Measurements from ENCODE around the gene FBF1.

The FBF1 gene

DNA sequence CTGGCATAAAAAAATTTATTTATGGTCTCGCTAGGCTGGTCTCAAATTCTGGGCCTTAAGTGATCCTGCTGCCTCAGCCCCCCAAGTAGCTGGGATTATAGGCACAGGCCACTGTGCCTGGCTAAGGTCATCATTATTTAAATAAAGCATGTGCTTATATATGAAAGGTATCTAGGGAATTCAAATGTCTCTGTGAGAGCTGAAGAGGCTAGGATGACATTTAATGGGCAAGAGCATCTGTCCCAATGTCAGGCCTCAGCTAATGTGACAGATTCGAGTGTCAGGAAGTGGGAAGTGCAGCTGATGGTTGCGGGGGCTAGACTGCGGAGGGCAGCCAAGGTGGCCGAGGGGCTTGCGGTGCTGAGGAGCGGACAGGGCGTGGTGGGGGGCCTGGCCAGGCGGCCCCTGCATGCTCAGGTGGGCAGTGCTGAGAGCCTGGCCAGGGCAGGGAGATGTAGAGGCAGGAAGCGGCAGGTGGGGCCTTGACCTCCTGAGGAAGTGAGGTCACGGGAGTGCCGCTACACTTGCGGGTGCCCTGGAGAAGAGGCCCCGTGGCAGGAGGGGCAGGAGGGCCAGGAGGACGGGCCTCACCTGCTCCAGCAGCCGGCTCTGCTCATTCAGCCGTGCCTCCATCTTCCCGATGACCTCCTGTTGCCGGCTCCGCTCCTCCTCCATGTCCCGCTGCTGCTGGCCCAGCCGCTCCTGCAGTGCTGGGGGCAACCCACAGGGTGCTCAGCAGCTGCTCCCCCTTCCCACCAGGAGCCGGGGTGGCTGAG lies 23.5 kb downstream of the FBF1 start:
- DNase-seq (ENCODE audit: low read depth in 2 of 2): no peak

DNA sequence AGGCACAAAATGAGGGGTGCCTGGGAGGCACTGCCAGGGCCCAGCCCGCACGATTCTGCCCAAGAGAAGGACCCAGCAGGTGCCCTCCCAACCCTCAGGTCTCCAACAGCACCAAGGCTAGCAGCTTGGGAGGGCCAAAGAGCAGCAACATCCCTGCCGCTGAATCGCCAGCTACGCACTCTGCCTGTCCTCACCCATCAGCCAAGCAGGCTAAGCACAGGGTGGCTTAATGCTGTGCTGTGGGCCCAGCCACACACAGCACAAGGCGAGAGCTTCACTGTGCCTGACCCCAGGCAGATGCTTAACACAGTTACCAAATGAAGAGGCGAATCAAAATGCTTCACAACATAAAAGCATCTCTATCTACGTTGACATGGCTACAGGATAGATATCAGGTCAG lies 25.6 kb downstream of the FBF1 start:
- no peak for DNase-seq (ENCODE audit: low read depth in 2 of 2)

DNA sequence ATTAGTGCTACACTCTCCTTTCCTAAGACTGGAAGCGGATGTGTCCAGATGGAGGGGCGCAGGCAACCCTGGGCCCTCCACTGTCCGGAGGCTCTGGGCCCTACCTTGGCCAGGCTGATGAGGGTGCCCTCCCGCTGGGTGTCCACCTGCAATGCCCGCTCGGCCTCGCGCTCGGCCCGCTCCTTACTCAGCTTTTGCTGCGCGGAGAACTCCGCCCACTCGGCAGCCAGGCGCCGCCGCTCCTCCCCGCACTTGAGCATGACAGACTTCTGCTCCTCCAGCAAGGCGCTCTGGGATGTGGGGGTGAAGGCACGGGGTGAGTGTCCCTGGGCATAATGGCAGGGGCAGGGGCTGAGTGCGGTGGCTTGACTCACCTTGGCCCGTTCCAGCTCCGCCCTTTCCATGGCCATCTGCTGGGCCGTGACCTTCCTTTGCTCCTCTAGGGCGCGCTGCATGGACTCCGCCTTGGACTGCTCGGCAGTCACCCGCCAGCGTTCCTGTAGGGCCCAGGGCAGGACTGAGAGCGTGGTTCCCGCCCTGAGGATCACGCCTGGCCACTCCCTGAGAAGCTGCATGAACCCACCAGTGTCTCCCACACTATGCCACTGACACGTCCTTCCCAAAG lies 26.1 kb downstream of the FBF1 start:
- DNase-seq (ENCODE audit: low read depth in 2 of 2): no peak

DNA sequence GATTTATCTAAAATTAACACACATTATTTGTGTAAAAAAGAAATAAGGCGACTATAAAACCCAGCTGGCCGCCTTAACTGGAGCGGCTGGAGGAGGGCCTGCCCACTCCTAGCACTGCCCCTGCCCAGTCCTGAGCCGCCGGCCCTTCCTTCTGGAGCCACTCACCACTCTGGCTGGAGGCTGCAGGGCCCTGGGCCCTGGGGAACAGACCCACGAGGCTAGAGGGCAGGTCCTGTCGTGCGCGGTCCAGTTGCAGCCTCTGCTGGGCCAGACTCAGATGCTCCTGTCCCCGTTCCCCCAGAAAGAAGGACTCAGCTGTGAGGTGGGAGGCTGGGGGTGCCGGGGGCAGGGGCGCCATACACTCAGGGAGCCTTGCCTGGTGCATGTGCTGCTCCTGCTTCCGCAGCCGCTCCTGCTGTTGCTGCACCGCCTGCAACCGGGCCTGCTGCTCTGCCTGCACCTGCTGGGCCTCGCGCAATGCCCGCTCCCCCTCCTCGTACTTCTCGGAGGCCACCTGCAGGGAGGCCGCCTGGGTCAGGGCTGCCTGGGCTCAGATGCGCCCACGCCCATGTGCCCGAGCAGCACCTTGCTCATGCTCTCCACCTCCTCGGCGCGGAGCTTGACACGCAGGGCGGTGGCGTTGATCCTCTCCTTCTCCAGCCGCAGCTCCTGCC lies 27.2 kb downstream of the FBF1 start:
- DNase-seq (ENCODE audit: low read depth in 2 of 2): no peak

DNA sequence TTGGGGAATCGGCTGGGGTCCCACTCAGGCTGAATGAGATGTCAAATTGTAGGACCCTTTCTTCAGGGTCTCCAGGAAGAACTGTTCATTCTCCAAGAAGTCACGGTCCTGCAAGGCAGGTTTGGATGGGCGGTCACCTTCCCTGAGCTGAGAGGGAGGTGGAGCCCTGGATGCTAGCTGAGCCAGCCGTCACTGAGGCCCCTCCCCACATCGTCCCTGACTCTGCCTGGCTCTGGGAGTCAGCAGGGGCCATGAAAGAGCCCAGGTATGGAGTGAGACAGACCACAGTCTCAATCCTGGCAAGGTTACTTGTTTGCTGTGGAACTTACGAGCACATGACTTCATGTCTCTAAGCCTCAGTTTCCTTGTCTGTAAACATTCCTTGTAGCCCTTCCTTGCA lies 30.1 kb downstream of the FBF1 start:
- no peak for DNase-seq (ENCODE audit: low read depth in 2 of 2)

DNA sequence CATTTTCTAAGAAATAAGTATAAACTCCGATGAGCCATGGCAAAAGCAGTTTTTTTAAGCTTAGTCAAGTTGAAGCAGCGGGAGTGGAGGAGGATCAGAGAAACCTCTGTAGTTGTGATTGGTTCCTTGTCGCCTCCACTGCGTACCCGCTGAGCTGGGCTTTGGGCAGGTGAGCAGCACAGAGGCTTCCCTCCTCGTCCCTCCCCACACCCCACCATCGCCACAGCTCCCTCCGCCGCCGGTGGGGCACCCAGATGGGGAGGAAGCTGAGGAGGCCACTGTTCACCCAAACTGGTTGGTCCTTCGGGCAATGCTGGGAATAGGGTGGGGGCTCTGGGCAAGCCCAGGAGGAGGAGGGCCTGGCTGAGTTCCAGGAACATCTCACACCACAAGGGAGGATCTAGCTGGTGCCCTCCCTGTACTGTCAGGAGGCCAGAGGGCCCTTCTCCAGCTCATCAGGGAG lies 31.0 kb downstream of the FBF1 start:
- DNase-seq (ENCODE audit: low read depth in 2 of 2): no peak

DNA sequence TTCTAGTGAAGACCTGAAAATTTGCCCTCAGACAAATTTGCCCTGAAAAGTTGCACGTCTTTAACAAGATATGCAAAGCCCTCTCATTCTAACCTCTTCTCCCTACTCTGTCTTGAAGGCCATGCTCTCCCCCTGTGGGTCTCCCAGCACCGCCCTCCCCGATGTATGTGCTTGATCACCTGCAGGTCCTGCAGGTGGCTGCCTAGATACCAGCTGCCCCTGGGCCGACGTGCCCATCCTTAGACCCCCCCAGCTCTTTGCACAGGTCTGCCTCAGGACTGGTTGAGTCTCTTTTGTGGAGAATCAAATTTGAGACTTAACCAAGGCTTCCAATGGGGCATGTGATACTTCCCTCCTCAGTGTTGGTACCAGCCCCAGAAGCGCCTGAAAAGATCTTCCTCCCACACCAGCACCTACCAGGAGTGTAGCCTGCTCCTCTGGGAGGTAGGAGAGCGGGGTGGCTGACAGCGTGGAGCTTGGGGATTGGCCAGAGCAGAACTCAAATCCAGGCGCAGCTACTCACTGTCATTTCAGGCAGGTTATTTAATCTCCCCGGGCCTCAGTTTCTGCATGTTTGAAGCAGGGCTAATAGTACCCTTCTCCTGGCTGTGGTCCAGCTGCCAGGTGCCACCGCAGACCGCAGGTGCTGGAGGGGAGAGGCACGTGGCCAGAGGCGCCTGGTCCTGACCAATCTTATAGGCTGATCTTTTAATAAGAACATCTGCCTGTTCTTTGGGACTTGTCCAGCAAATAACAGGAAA lies 31.6 kb downstream of the FBF1 start:
- DNase-seq (ENCODE audit: low read depth in 2 of 2): no peak

DNA sequence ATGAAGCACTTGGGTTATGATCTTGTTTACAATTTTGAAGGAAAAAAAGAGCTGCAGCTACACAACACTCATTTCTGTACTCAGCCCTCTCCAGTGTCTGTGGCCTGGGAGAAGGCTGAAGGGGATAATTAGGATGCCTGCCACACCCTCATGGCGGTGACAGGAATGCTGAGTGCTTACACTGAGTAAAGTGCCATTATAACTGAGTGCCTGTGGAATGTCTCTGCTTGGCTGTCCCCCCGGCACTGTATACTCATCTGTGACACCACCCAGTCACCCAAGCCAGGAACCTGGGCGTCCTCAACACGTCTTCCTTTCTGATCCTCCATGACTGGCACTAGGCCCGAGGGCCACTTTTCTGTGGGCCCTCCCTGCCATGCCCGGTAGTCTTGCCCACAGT lies 32.6 kb downstream of the FBF1 start:
- DNase-seq (ENCODE audit: low read depth in 2 of 2): no peak

DNA sequence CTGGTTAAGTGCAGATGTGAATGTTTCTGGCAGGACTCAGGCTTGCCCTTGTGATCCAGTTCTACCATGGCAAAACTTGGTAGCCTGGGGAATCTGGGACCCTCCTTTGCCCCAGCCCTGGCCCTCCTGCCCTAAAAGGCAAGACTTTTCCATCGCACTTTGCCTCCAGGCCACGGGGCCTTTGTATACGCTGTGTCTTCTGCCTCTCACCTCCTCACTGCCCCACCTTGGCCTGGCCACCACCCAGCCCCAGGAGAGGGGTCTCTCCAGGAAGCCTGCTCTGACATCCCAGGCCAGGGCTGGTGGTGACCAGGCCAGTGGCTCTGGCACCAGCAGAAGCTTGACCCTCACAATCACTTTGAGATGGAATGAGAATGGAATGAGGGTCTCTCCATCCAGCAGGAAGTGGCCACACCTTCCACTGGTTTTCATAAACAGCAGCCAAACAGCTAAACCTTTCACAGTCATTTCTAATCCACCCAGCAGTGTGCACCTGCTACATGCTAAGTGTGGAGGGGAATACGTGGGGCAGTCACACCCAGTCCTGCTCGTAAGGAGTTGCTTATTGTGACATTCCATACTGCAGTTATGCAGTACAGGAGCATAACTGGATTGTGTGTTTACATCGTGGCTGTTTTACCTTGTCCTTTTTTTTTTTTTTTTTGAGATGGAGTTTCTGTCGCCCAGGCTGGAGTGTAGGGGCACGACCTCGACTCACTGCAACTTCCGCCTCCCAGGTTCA lies 34.5 kb downstream of the FBF1 start:
- no peak for DNase-seq (ENCODE audit: low read depth in 2 of 2)

DNA sequence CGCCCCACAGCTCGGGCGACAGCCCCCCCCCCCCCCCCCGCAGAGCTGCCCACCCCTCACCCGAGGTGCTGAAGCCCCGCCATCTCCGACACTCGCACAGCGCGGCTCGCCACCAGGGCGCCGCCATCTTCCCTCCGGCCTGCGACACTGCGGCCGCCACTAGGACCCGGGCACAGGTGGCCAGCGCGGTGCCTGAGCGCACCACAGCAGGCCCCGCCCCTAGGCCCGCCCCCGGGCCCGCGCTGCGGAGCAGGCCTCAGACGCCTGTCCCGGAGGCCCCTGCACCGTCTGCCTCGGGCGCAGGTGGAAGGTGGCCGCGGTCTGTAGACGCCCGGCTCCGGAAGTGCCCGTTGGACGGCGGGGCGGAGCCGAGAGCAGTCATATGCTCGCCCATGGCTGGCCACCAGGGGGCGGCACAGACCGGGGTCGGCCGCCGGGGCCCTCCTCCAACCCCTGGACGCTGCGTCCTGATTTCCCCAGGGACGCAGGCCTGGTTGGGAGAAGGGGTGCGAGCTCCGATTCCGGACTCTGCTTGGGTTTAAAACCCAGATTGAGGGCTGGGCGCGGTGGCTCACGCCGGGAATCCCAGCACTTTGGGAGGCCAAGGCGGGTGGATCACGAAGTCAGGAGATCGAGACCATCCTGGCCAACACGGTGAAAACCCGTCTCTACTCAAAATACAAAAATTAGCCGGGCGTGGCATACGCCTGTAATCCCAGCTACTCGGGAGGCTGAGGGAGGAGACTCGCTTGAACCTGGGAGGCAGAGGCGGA lies 35.9 kb downstream of the FBF1 start, which contains the start of gene MRPL38:
MRPL38 (minus strand) TSS at position 136 of the 773 bp plus-strand sequence; CDS start at position 127, 9 bp downstream.
- peak; percentile 87 to 92 for DNase-seq (ENCODE audit: low read depth in 2 of 2)

DNA sequence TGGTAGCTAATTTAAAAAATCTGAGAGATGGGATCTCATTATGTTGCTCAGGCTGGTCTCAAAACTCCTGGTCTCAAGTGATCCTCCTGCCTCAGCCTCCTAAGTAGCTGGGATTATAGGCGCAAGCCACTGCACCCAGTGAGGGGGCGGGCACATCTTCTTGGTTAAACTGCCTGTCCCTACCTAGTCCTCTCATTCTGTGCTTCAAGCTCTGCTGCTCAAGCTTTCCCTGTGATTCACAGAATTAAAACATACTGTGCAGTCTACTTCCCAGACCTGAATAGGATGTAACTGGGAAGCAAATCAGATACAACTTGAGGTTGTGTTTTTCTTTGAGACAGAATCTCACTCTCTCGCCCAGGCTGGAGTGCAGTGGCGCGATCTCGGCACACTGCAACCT lies 38.4 kb downstream of the FBF1 start:
- DNase-seq (ENCODE audit: low read depth in 2 of 2): no peak

DNA sequence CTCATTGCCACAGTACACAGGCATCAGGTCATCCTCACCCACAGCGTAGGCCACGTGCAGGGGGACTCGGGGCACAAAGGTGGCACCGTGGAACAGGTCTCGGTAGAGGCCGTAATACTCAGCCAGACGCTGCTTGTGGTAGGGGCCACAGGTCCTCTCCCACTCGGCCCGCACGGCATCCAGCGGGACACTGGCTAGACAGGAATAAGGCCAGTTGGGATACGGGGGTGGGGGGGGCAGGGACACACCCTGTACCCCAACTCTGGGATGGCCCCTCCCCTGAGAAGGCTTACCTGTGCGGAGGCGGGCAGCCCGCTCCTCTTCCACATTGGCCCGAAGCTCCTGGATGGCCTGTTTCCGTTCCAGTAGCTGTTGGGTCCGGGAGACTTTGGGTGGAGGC lies 39.1 kb downstream of the FBF1 start:
- no peak for DNase-seq (ENCODE audit: low read depth in 2 of 2)

DNA sequence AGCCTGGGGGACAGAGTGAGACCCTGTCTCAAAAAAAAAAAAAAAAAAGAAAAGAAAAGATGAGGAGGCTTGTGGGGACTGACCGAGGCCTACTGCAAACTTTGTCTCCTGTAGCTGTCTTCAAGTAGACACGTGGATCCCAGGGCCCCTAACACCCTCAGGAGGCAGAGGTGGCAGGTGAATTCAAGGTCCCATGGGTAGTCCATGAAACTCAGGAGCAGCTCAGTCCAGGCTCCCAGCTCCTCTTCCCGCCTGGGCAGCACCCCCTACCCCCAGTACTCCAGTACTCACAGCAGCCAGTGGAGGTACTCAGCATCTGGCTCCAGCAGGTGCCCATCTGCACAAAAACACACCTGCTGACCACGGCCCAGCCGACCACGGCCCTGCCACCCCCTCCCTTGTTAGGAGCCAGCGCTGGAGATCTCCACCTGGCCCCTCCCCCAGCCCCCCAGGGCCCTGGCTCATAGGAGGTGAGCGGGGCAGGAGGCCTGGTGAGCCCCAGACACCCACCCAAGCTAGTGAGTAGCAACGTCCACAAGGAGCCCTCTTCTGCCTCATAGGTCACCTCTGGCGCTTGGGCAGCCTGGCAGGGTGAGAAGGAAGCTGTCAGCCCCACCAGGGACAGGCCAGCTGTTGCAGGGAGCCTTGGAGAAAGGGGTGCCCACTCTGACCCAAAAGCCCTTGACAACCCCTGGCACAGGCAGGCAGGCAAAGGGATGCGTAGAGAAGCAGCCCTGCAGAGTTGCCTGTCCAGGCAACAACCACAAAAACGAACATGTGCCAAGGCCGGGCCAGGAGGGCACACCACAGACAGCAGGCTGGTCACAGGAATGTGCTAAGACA lies 39.9 kb downstream of the FBF1 start:
- no peak for DNase-seq (ENCODE audit: low read depth in 2 of 2)

DNA sequence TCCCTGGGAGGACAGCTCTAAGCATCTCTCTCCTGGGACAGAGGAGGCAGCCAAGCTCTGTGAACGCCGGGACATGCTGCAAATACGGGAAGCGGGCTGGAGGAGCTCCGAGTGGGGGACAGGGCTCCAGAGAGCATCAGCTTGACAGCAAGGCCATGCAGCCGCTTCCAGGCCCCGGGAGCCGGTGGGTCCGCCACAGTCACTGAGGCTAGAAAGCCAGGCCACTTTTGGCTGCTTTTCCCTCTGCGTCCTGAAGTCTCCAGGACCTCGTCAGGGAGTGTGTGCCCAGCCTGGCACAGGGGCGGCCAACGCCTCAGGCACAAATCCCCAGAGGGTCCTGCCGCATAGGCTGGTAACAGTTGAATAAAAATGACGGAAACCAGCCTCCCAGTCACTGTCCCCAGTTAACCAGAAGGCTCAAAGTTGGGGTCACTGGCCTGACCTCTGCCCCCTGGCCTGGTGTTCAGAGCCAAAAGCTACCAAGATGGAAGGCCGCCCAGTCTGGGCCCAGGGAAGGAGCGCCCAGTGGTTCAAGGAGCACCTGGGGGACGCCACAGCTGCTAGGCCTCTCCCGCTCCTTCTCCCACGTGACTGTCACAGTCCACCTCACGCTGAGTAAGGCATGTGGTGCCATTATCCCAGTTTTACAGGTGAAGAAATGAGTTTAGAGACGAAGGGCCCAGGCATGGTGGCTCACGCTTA lies 40.9 kb downstream of the FBF1 start:
- DNase-seq (ENCODE audit: low read depth in 2 of 2): no peak

DNA sequence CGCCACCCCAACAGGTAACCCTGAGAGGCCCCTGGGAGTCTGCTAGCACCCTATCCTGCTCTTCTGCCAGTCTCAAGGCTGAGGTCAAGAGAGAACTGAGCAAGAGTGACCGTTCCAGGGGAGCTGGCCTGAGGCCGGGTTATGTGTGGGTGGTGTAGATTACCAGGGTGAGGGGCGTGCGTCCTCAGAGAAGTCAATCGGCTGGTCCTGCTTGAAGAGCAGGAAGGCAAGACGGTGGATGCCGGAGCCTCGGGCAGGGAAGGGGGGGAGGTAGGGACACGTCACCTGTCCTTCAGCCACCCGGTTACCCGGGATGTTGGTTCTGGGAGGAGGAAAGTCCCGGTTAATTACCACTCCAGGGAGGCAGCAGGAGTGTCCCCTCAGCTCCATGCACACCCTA lies 41.5 kb downstream of the FBF1 start:
- DNase-seq (ENCODE audit: low read depth in 2 of 2): no peak

DNA sequence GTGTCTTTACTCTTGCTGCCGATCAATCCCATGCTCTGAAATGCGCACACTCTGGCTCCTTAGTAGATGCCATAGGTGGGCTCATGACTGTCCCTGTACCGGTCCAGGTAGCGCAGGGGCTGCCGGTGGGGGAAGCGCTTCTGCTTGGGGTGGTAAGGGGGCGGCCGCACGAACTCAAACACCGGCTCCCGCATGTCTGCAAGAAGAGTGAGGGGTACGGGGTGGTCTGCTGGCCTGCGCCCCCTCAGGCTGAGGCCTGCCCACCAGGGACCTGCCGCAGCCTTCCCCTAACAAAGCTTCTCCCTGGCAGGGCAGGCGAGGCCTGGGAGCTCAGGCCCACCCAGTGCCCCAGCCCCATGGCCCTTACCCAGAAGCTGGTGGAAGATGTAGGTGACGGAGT lies 42.1 kb downstream of the FBF1 start:
- no peak for DNase-seq (ENCODE audit: low read depth in 2 of 2)

DNA sequence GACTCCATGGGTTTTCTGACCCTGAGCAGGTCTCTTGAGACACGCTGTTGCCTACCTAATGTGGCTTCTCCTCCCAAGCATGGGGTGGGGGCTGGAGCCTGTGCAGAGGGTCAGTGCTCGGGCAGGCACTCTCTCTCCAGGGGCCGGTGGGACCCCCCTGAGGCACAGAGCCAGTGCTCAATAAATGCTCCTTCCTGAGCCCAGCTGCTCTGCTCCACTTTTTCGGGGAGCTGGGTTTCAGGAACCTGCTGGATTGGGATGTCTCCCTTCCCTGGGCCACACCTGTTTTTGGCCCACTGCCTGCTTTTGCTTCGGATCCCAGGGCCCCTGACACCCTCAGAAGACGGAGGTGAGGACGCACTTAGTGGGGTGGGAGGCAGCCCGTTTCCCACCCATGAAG lies 42.8 kb downstream of the FBF1 start:
- DNase-seq (ENCODE audit: low read depth in 2 of 2): no peak

DNA sequence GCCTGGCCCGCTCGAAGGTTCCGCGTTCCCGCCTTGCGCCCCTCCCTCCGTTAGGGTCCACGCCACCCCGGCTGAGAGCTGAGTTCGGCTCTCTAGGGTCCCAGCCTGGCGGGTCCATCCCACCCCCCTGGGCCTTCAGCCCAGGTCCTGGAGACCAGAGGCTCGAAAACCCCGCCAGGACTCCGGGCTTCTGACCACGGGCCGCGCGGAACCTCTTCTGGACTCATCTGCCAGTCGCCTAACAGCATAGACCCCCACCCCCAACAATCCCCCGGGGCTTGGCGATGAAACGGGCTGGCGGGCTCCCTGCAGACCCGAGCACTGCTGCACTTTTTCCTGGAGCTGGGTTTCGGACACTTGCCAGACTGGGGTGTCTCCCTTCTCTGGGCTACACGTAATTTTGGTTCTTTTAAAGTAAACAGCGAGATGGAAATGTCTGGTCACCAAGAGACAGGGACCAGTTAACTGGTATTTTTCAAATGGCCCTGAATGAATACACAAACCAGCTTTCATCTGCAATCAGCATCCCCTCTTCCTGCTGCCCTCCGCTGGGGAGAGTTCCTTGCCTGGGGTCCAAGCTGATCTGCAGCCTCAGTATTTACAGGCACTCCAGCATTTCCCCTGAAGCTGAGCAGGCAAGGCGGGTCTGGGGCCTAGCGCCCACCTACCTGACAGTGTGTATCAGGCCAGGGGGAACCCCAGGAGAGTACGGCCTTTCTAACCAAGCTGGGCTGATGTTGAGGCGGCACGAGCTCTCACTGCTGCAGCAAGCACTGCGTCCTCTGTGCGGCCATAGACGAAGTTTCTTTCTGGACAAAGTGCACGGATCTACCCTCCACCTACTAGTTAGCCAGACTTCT lies 43.5 kb downstream of the FBF1 start:
- DNase-seq (ENCODE audit: low read depth in 2 of 2): no peak
